Measurements from ENCODE around the gene RAB5A.
"Not testable (repeated sequence)": the region's sequence is repeated elsewhere in the genome, so short reads cannot be mapped to it uniquely, and the experiment has no call there.

Gene RAB5A

DNA sequence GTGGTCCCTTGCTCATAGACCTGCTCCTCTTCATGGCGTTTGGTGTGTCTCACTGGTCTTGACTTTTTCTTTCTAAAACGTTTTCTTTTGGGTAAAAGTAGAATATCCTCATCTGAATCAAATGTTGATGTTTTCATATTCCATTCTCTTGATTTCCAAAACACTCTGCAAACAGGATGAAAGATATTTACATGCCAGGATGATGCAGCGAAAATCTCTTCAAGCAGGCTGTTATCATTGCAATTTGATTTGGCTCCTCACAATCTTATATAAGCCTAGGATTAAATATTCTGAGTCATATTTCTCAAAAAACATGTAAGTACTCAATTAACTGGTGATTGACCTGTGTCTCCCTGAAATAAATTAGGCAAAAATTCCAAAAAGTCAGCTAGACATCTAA lies 55.0 kb downstream of the RAB5A start:
- TF ChIP-seq ZFX (IDR thresholded peaks at IDR 0.05; ENCODE audit: borderline replicate concordance), result no peak
- TF ChIP-seq, protein P1, sequence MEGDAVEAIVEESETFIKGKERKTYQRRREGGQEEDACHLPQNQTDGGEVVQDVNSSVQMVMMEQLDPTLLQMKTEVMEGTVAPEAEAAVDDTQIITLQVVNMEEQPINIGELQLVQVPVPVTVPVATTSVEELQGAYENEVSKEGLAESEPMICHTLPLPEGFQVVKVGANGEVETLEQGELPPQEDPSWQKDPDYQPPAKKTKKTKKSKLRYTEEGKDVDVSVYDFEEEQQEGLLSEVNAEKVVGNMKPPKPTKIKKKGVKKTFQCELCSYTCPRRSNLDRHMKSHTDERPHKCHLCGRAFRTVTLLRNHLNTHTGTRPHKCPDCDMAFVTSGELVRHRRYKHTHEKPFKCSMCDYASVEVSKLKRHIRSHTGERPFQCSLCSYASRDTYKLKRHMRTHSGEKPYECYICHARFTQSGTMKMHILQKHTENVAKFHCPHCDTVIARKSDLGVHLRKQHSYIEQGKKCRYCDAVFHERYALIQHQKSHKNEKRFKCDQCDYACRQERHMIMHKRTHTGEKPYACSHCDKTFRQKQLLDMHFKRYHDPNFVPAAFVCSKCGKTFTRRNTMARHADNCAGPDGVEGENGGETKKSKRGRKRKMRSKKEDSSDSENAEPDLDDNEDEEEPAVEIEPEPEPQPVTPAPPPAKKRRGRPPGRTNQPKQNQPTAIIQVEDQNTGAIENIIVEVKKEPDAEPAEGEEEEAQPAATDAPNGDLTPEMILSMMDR (IDR thresholded peaks at IDR 0.05), result no peak
- no peak overlapping the region for H3K27ac ChIP-seq

DNA sequence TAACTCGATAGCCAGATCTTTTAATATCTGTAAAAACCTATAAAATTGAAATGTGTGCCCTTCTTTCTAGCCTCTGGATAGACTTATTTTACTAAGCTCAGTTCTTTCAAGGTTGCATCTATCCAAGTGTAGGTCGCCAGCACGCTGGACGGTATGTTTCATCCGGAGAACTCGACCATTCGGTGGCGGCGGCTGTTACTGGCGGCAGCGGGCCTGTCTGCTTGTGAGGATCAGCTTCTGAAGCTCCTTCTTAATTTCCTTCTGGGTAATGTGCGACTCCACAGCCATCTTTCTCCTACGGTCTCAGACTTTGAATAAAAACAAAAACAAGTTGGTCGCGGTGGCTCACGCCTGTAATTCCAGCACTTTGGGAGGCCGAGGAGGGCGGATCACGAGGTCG lies 61.1 kb downstream of the RAB5A start:
- TF ChIP-seq ZFX (IDR thresholded peaks at IDR 0.05; ENCODE audit: borderline replicate concordance), result no peak
- TF ChIP-seq, protein P1 (IDR thresholded peaks at IDR 0.05), result no peak

DNA sequence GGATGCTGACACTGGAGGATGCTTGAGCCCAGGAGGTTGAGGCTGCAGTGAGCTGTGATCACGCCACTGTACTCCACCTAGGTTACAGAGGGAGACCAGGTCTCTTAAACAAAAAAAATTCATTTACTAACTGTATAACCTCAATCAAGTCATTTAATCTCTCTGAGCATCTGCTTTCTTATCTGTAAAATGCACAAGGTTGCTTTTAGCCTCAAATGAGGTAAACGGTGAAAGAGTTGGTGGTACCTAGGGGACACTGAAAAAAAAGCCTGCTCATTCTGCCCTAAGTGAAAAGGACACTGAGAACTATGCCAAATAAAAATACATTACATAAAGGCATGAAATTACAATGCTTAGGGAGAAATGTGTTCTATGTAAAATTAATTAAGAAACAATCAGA lies 61.7 kb downstream of the RAB5A start:
- no peak overlapping the region for H3K27ac ChIP-seq
- TF ChIP-seq, protein P1 (IDR thresholded peaks at IDR 0.05), result no peak

More for the DNA sequence above, 61.1 kb downstream of the RAB5A start:
- no peak overlapping the region for H3K27ac ChIP-seq

DNA sequence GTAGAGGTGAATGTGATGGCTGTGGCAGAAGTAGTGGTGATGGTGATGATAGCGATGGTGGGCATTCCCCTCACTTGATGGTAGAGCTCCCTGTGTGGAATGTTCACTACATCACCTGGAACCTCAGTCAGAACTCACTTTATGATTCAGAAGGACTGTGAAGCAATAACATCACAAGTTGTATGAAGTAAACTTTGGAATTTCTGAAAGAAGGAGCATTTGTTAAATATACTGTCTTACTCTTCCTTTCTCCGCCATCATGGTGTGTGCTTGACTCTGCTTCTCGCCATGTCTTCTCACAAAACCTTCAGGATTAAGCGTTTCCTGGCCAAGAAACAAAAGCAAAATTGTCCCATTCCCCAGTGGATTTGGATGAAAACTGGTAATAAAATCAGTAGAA lies 65.3 kb downstream of the RAB5A start, which contains the start of gene PP2D1:
TSS of gene PP2D1 (minus strand) at position 101 of the 400 bp plus-strand sequence. CDS start 192 bp downstream, outside the sequence.
- no peak for TF ChIP-seq ZFX (IDR thresholded peaks at IDR 0.05; ENCODE audit: borderline replicate concordance)
- TF ChIP-seq, protein P1 (IDR thresholded peaks at IDR 0.05), result no peak
- no peak within 1 kb of the TSS for H3K27ac ChIP-seq

DNA sequence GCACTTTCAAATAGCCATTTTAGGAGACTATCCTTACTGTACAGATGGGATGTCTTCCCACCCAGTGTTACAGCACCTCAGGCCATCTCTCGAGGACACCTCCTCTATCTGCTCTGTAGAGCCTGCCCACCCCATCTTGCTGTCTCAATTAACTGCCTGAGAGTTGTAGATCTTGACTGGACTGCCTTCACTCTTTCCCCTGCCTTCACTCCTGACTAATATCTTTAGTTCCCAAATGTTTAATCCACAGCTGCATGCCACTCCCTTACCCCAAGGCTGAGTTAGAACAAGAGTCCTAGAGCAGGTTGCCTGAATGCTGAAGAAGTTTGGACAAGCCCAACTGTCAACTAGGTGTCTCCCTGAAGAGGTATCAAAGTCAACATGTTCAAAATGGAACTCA lies 66.5 kb downstream of the RAB5A start:
- no peak for TF ChIP-seq ZFX (IDR thresholded peaks at IDR 0.05; ENCODE audit: borderline replicate concordance)
- TF ChIP-seq, protein P1 (IDR thresholded peaks at IDR 0.05), result no peak
- no peak overlapping the region for H3K27ac ChIP-seq

DNA sequence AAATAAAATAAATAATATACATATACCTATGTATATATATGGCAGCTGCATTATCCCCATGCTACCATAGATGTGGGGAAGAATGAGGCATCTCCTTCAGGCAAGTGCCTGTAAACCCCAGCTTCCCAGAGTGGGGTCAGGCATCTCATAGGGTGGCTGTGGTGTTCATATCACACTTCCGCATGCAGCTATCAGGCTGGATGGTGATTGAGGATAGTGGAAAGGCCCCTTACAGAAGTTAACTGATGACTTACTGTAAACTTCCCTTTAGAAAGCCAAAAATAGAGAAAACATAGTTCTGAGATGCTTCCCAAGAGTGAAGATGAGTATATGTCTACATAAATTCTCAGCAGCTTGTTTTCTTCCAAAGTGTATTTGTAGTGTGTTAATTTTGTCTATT lies 68.6 kb downstream of the RAB5A start:
- H3K27ac ChIP-seq, result no peak overlapping the region
- TF ChIP-seq, protein P1 (IDR thresholded peaks at IDR 0.05), result no peak
- no peak for TF ChIP-seq ZFX (IDR thresholded peaks at IDR 0.05; ENCODE audit: borderline replicate concordance)

DNA sequence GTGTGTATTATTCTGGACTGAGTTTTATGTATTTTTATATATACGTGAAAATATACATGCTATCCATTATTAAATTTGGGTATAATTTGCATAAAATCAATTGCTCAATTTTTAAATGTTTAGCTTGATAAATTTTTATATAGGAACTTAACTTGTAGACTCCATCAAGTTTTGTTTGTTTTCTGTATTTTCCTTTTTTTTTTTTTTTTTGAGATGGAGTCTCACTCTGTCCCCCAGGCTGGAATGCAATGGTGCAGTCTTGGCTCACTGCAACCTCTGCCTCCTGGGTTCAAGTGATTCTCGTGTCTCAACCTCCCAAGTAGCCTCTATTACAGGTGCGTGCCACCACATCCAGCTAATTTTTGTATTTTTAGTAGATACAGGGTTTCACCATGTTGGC lies 69.2 kb downstream of the RAB5A start:
- H3K27ac ChIP-seq, result not testable (repeated sequence)

DNA sequence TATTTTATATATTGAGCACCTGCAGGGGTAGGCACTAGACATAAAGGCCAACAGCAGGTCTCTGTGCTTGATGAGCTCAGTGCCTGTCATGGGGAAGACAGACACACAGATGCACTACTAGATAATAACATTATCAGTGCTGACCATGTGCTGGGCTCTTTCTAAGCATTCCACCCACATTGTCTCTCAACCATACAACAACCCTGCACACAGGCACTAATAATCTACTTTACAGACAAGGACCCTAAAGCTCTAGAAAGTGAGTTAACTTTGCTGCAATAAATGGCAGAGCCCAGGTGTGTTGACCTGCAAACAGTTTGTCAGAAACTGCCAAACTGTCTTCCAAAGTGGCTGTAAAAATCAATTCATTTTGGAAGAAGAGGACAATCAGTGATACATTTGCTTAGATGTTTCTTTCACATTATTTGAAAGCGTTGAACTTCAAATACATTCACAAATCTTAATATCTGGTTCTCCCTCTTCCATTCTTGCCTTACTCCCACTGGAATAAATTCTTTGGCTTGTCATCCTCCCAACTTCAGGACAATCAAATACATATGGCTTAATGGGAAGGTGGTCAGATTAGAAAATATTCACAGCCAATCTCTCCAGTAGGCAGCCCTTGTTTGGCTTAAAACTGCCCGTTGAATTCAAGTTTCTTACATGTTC lies 76.2 kb downstream of the RAB5A start:
- TF ChIP-seq, protein P1 (IDR thresholded peaks at IDR 0.05), result no peak
- no peak for TF ChIP-seq ZFX (IDR thresholded peaks at IDR 0.05; ENCODE audit: borderline replicate concordance)
- no peak overlapping the region for H3K27ac ChIP-seq

Data from 22Rv1 (cell line).